Trophoblast cell (in vitro differentiated cells and primary cell): ENCODE results near the gene PDCD4.
A peak's percentile ranks its signal among the peaks of the same experiment; 100 is the strongest.

Source experiments
- DNase-seq, 2 donors: peaks; one replicate each; pipeline ENCODE4 v3.0.0-alpha.2; 2016
- H2AFZ ChIP-seq: 2 replicates; pipeline ENCODE4 v1.6.1; 2013; ENCODE audit warnings: low read length, moderate library complexity, mild to moderate bottlenecking; ENCODE audit not compliant: insufficient read depth, poor library complexity
- H2AK5ac ChIP-seq: 2 replicates; pipeline ENCODE4 v1.6.1; 2013; ENCODE audit warnings: mild to moderate bottlenecking, low read length
- H2BK120ac ChIP-seq: 2 replicates; pipeline ENCODE4 v1.6.1; 2013; ENCODE audit warnings: low read length, mild to moderate bottlenecking, moderate library complexity; ENCODE audit not compliant: insufficient read depth, poor library complexity
- H2BK12ac ChIP-seq: 2 replicates; pipeline ENCODE4 v1.6.1; 2013; ENCODE audit warnings: mild to moderate bottlenecking, low read length, moderate library complexity
- H2BK5ac ChIP-seq: 2 replicates; pipeline ENCODE4 v1.6.1; 2013; ENCODE audit warnings: low read length, low read depth, moderate library complexity, mild to moderate bottlenecking; ENCODE audit not compliant: poor library complexity
- H3K14ac ChIP-seq: 2 replicates; pipeline ENCODE4 v1.6.1; 2013; ENCODE audit warnings: mild to moderate bottlenecking, low read length
- H3K18ac ChIP-seq: 2 replicates; pipeline ENCODE4 v1.6.1; 2013; ENCODE audit warnings: mild to moderate bottlenecking, low read length
- H3K23ac ChIP-seq: 2 replicates; pipeline ENCODE4 v1.6.1; 2013; ENCODE audit warnings: low read length
- H3K27ac ChIP-seq: 2 replicates; pipeline ENCODE4 v1.5.1; 2013; ENCODE audit warnings: low read depth, mild to moderate bottlenecking, inconsistent platforms, low read length, moderate library complexity
- H3K27me3 ChIP-seq: 2 replicates; pipeline ENCODE4 v1.6.1; 2013; ENCODE audit warnings: inconsistent platforms, mild to moderate bottlenecking, low read length, moderate library complexity; ENCODE audit not compliant: insufficient read depth
- H3K36me3 ChIP-seq, 2 experiments: 1 replicate in 1 of 2; 2 replicates in 1 of 2; pipeline ENCODE4 v1.6.1; 2013; ENCODE audit warnings: low read length in 2 of 2, mild to moderate bottlenecking in 2 of 2, moderate library complexity in 1 of 2; ENCODE audit not compliant: insufficient read depth in 2 of 2, control insufficient read depth in 1 of 2
- H3K4ac ChIP-seq: 2 replicates; pipeline ENCODE4 v1.6.1; 2013; ENCODE audit warnings: low read depth, mild to moderate bottlenecking, low read length, moderate library complexity
- H3K4me1 ChIP-seq, 2 experiments: 1 replicate in 1 of 2; 2 replicates in 1 of 2; pipeline ENCODE4 v1.6.1; 2013; ENCODE audit warnings: low read length in 2 of 2, mild to moderate bottlenecking in 2 of 2, moderate library complexity in 1 of 2; ENCODE audit not compliant: insufficient read depth in 2 of 2, control insufficient read depth in 1 of 2
- H3K4me2 ChIP-seq: 2 replicates; pipeline ENCODE4 v1.6.1; 2013; ENCODE audit warnings: inconsistent platforms, mild to moderate bottlenecking, low read length, moderate library complexity
- H3K4me3 ChIP-seq: 2 replicates; pipeline ENCODE4 v1.5.1; 2013; ENCODE audit warnings: mild to moderate bottlenecking, low read depth, low read length, inconsistent platforms
- H3K79me1 ChIP-seq: one replicate; pipeline ENCODE4 v1.6.1; 2013; ENCODE audit warnings: low read length
- H3K79me2 ChIP-seq: 2 replicates; pipeline ENCODE4 v1.6.1; 2013; ENCODE audit warnings: low read length, mild to moderate bottlenecking; ENCODE audit not compliant: control insufficient read depth, insufficient read depth, poor library complexity
- H3K9ac ChIP-seq: 2 replicates; pipeline ENCODE4 v1.6.1; 2013; ENCODE audit warnings: mild to moderate bottlenecking, low read length
- H3K9me3 ChIP-seq: 2 replicates; pipeline ENCODE4 v1.6.1; 2013; ENCODE audit warnings: low read depth, mild to moderate bottlenecking, control low read depth, inconsistent platforms, low read length; ENCODE audit not compliant: insufficient read depth
- H4K12ac ChIP-seq: 2 replicates; pipeline ENCODE4 v1.6.1; 2013; ENCODE audit warnings: low read depth, mild to moderate bottlenecking, low read length, moderate library complexity
- H4K8ac ChIP-seq: 2 replicates; pipeline ENCODE4 v1.6.1; 2013; ENCODE audit warnings: low read depth, mild to moderate bottlenecking, low read length, moderate library complexity
- H4K91ac ChIP-seq: one replicate; pipeline ENCODE4 v1.6.1; 2013; ENCODE audit warnings: low read depth, mild to moderate bottlenecking, low read length, moderate library complexity
- WGBS: extraction: QIAGEN DNeasy Blood & Tissue Kit; methylation state at CpG from one replicate; pipeline ENCODE4 v1.1.7; 2013; ENCODE audit warnings: missing lambda C conversion rate; ENCODE audit not compliant: insufficient read length, insufficient coverage; ENCODE audit errors: extremely low coverage; 5-methylcytosine and 5-hydroxymethylcytosine counted together

The PDCD4 gene

DNA sequence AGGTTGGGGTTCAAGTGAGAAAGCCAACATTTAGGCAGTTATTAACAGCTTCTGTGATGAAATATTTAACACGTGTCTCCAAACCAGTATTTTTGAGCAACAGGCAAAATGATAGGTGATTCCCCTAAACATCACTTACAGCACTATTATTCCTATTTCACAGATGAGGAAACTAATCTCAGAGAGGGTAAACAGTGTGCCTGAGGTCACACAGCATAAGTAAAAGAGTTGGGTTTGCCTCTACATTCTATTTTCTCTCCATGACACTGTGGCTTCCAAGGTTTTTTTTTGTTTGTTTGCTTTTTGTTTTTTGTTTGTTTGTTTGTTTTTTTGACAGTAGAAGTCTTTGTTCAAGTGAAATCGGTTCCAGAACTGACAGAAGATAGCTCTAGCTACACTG lies 43.2 kb upstream of the PDCD4 start:
- Histone ChIP-seq H3K23ac (no peak overlapping the region), H2BK12ac (no peak overlapping the region), H3K9me3 (no peaks in the 10 kb centered on the region), H3K4me1 (peaks cover 4 to 14% of the 10 kb centered on the region in 2 experiments), H4K91ac (no peak overlapping the region), H3K27ac (no peak overlapping the region), H3K79me2 (no peaks in the 10 kb centered on the region), H3K9ac (no peak overlapping the region), H3K14ac (no peak overlapping the region), H4K12ac (no peak overlapping the region), H2AFZ (no peak overlapping the region), H4K8ac (no peak overlapping the region), H3K18ac (no peak overlapping the region), H3K4me2 (no peak overlapping the region), H3K27me3 (no peaks in the 10 kb centered on the region), H3K4ac (no peak overlapping the region), H3K4me3 (no peak overlapping the region), H2BK120ac (no peak overlapping the region), H2BK5ac (no peak overlapping the region), H3K79me1 (peaks cover 5% of the 10 kb centered on the region), H2AK5ac (no peak overlapping the region), H3K36me3 (no peaks in the 10 kb centered on the region)
- no peak for DNase-seq
- WGBS: no CpG with 5 or more reads among the region's 2 CpGs

DNA sequence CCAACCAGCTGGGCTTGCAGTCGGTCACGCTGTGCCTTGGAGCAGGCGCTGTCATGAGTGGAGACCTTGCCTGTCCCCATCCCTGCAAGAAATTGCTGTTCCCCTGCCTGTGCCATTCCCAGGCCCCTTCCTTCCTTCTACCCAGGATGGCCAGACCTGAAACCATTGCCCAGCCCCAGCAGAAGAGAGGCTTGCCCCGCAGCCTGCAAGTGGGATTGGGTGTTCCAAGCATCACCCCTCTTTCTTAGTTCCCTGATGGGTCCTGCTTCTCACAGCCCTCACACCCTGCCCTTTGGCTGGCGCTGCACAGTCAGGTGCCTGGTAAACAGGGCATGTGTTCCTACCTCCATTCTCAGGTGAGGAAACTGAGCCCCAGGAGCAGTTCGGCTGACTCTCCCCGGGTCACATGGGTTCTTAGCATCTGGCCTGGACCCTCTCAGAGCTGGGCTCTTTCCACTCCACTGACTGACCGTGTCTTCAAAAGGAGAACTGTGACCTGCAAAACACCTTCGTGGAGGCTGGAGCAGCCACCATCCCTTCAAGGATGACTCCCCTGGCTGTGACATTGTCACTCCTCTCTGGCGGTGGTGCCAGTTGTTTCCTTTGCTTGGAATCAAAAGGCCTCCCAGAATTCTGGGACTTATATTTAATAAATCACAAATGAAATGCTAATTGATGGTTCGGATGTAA lies 41.9 kb upstream of the PDCD4 start:
- Histone ChIP-seq H3K36me3 (no peaks in the 10 kb centered on the region), H3K14ac (no peak overlapping the region), H3K79me2 (no peaks in the 10 kb centered on the region), H4K91ac (no peak overlapping the region), H3K23ac (no peak overlapping the region), H3K4me2 (no peak overlapping the region), H3K4me1 (peaks cover 0 to 7% of the 10 kb centered on the region in 2 experiments), H2BK120ac (no peak overlapping the region), H4K8ac (no peak overlapping the region), H2AK5ac (no peak overlapping the region), H3K4me3 (no peak overlapping the region), H2BK5ac (no peak overlapping the region), H3K27me3 (no peaks in the 10 kb centered on the region), H3K79me1 (peaks cover 5% of the 10 kb centered on the region), H3K4ac (no peak overlapping the region), H2BK12ac (no peak overlapping the region), H3K18ac (no peak overlapping the region), H3K27ac (no peak overlapping the region), H3K9me3 (no peaks in the 10 kb centered on the region), H4K12ac (no peak overlapping the region), H2AFZ (no peak overlapping the region), H3K9ac (no peak overlapping the region)
- no peak for DNase-seq
- no CpG with 5 or more reads among the region's 11 CpGs for WGBS

DNA sequence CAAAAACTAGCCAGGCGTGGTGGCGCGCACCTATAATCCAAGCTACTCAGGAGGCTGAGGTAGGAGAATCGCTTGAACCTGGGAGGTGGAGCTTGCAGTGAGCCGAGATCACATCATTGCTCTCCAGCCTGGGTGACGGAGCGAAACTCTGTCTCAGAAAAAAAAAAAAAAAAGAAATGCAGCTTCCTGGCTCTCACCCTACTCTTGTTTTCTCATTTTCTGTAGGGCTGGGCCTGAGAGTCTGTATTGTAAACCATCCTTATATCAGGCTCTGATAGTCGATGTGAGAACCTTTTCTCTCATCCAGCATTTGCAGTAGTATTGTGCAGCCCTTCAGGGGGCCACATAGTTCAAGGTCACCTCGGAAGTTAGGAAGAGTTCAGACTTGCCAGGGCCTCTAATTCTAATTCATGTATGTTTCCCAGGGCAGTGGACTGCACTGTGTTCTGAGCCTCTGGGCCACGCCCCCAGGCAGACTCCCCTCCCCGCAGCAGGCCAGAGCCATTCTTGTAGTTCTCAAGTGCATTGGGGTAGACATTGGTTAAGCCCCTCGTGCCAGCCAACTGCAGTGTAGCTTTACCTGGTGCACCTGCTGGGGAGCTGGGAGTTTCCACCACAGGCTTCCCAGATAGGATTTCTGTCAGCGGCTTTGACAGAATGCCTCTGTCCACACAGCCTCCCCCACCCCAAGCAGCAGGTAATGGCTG lies 38.3 kb upstream of the PDCD4 start:
- Histone ChIP-seq H3K27me3 (no peaks in the 10 kb centered on the region), H2AFZ (no peak overlapping the region), H3K9me3 (no peaks in the 10 kb centered on the region), H3K18ac (no peak overlapping the region), H2BK5ac (no peak overlapping the region), H3K36me3 (no peaks in the 10 kb centered on the region), H3K9ac (no peak overlapping the region), H2BK12ac (peak overlapping the region; percentile 24), H2AK5ac (peak overlapping the region; percentile 49), H4K91ac (no peak overlapping the region), H3K4me2 (no peak overlapping the region), H3K14ac (peak overlapping the region; percentile 41), H4K8ac (no peak overlapping the region), H2BK120ac (no peak overlapping the region), H3K4me3 (no peak overlapping the region), H3K23ac (no peak overlapping the region), H4K12ac (no peak overlapping the region), H3K79me2 (no peaks in the 10 kb centered on the region), H3K27ac (no peak overlapping the region), H3K4me1 (peaks cover 13 to 19% of the 10 kb centered on the region in 2 experiments), H3K4ac (no peak overlapping the region), H3K79me1 (peaks cover 17% of the 10 kb centered on the region)
- no peak for DNase-seq
- no CpG with 5 or more reads among the region's 13 CpGs for WGBS

DNA sequence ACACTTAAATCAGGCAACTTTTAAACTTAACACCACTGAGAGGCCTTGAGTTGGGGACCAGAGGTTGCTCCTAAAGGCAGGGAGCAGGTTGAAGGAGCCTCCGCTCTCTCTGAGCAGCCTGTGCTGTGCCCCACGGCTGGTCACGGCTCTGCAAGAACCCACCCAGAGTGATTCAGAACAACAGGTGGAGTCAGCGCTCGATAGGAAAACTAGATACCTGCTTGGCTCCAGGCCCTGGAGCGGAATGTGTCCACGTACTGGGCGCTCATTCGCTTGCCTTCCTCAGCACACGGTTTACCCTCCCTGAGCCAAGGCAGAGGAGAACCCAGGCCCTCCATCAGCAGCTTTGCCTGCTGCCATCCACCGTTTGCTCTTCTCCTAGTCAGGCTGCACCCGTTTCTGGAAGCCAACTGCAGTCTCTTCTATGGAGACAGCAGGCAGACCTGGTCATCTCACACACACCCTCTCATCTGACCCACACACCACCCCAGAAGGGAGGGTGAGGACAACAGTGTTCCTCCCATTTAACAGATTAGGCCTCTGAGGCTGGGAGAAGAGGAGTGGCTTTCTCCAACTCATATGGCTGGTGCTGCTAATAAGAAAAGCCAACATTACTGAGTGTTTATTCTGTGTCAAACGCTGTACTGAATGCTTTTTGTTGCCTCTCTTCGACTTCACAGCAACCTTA lies 37.6 kb upstream of the PDCD4 start:
- Histone ChIP-seq H4K12ac (no peak overlapping the region), H3K9me3 (no peaks in the 10 kb centered on the region), H2BK5ac (no peak overlapping the region), H2BK120ac (peak overlapping the region; percentile 44), H3K9ac (no peak overlapping the region), H4K8ac (no peak overlapping the region), H3K4me2 (no peak overlapping the region), H2AK5ac (peak overlapping the region; percentile 49), H3K14ac (no peak overlapping the region), H2BK12ac (peak overlapping the region; percentile 24), H2AFZ (no peak overlapping the region), H3K4me1 (peaks cover 13 to 19% of the 10 kb centered on the region in 2 experiments), H3K18ac (no peak overlapping the region), H3K27me3 (no peaks in the 10 kb centered on the region), H3K79me1 (peaks cover 17% of the 10 kb centered on the region), H3K27ac (no peak overlapping the region), H3K23ac (no peak overlapping the region), H3K79me2 (no peaks in the 10 kb centered on the region), H3K4me3 (no peak overlapping the region), H4K91ac (peak overlapping the region; percentile 7), H3K36me3 (no peaks in the 10 kb centered on the region), H3K4ac (no peak overlapping the region)
- DNase-seq: peak; percentile 32 to 43
- no CpG with 5 or more reads among the region's 14 CpGs for WGBS
